Neural cell (in vitro differentiated cells): ENCODE data around the gene JUND.

Source experiments
- CTCF ChIP-seq: fragments of 450-650 bp; IDR thresholded peaks from 2 replicates; pipeline ENCODE4 v1.5.1; 2014; ENCODE audit warnings: antibody characterized with exemption, mild to moderate bottlenecking, moderate library complexity; ENCODE audit not compliant: poor library complexity, severe bottlenecking
- EP300 ChIP-seq: fragments of 450-650 bp; conservative IDR thresholded peaks from 2 replicates; pipeline ENCODE4 v1.6.1; 2014; ENCODE audit warnings: antibody characterized with exemption, mild to moderate bottlenecking, moderate library complexity; ENCODE audit not compliant: poor library complexity, severe bottlenecking
- EZH2 ChIP-seq: fragments of 200-600, 300-800 bp; shearing (Covaris generic), sonication (generic); IDR thresholded peaks from 2 replicates; pipeline ENCODE4 v1.6.1; 2014; ENCODE audit warnings: antibody characterized with exemption, low read length, borderline replicate concordance, mild to moderate bottlenecking; ENCODE audit not compliant: insufficient read depth, poor library complexity, severe bottlenecking
- POLR2AphosphoS5 ChIP-seq: IDR thresholded peaks from 2 replicates; pipeline ENCODE4 v1.6.1; 2012
- REST ChIP-seq: IDR thresholded peaks from 2 replicates; pipeline ENCODE4 v1.6.1; 2012; ENCODE audit warnings: borderline replicate concordance
- SMC3 ChIP-seq: fragments of 450-650 bp; conservative IDR thresholded peaks from 2 replicates; pipeline ENCODE4 v1.6.1; 2014; ENCODE audit warnings: antibody characterized with exemption, mild to moderate bottlenecking, moderate library complexity; ENCODE audit not compliant: poor library complexity

GRCh38 chr19:18320865-18321733 lies 39.7 kb upstream of the JUND start:
- TF ChIP-seq CTCF: no peak
- TF ChIP-seq EP300: no peak
- TF ChIP-seq REST: no peak
- no peak for TF ChIP-seq POLR2AphosphoS5
- TF ChIP-seq SMC3: no peak
- TF ChIP-seq EZH2: no peak
